Activated CD4-positive, alpha-beta T cell treated with anti-CD3 and anti-CD28 coated beads for 4 hours (primary cell): ENCODE measurements around the gene GSC2.

Source experiments
- DNase-seq, 2 donors: peaks; one replicate each; pipeline ENCODE4 v3.0.0-alpha.2; 2020

GSC2 gene

DNA sequence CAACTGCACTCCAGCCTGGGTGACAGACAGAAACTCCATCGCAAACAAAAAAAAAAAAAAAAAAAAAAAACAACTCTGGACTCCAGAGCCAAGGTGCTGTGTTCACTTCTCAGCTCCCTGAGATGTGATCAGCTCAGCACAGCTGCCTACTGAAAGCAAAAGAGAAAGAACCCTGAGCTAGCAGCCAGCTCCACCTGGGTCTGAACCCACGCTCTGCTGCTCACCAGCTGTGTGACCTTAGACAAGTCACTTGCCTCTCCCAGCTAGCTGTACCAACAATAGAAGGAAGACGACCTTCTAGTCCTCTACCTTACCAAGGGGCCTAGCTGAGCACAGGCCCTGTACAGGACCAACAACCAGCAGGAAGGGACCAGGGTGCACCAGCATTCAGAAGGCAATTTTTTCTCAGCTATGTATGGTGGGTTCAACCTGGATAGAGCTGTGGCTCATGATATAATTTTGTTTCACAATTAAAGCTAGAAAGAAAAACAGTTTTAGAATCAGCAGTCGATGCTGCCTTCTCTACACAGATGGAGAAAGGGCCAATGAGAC lies 31.7 kb downstream of the GSC2 start:
- DNase-seq, result no peak

DNA sequence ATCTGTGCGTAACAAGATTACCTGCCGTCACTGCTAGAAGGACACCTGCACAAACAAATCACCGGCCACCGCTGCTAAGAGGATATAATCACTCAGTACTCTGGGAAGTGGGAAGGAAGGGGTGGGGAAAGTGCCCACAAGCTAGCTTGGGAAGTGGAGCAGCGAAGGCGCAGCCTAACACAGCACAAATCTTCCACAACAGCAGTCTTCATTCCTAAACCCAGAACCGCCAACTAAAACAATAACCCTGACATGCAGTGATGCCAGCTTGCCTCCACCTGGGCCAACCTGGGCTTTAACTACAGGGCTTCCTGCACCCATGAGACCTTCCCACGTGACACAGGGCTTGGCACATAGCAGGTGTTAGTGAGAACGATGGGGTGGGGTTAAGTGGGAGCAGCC lies 33.0 kb downstream of the GSC2 start:
- no peak for DNase-seq

DNA sequence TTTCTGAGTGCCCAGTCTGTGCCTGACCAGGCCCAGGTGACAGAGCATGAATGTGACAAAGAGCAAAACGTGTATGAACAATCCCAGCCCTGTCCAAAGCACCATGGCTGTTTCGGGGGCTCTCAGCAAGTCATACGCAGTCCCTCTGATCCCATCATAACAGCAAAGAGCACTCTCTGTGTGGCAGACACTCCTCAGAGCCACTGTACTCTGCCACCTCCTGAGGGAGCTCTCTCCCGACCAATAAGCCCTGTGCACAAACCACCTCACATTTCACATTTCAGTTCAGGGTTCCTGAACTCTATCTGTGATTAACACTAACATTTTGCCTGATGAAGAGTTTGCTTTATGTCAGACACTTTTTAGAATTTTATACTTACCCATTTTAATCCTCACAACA lies 34.5 kb downstream of the GSC2 start:
- no peak for DNase-seq

DNA sequence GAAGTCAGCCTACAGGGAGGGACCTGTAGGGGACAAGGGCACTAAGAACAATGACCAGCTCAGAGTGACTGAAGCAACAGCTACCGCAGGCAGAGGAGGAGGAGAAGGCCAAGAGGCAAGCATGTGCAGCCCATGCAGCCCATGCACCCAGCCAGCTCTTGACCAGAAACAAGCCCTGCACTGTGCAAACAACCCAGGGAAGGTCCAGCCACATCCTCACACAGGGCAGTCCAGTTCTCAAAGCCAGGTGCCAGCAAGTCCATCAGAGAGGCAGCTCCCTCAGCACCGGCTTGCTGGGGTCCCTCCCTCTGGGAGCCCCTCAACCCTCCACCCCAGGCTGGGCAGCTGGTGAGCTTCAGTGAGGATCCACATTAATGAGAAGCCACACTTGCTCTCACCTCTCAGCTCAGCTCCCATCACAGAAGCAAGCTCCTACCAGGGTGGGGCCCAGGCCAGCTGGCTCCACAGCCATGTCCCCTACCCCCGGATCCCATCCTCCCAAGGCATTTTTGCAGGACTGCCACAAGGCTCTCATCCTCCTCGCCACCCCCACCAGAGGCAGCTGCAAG lies 35.0 kb downstream of the GSC2 start:
- DNase-seq, result no peak

DNA sequence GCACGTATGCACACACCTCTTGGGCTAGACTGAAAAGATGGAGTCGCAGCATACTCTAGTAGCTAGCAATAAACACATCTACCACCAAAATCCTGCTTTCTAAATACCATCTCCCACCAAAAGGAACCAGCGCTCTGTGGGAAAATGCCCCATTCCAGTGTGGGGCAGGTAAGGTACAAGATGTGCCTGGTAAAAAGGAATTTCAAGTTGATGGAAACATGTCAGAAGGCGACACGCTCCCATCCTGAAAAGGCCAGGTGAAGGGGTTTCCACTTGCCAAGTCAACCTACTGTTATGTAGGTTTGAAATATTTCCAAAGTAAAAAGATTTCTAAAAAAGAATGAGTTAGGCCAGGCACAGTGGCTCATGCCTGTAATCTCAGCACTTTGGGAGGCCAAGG lies 36.7 kb downstream of the GSC2 start:
- no peak for DNase-seq

DNA sequence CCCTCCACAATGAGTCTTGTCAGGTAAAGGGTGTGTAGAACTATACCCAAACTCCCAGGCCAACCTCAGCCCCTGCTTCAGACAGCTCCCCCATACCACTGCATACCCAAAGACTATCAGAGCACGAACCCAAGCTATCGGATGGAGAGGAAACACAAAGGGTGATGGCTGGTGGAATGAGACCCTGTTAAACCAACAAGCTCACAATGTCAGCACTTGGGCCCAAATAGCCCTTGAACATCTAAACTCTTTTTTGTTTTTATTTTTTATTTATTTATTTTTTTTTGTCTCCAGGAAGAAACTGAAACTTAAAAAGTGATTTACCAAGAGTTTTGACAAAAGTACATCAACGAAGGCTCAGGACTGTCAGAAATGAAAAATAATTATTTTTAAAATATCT lies 38.5 kb downstream of the GSC2 start:
- DNase-seq, result no peak

DNA sequence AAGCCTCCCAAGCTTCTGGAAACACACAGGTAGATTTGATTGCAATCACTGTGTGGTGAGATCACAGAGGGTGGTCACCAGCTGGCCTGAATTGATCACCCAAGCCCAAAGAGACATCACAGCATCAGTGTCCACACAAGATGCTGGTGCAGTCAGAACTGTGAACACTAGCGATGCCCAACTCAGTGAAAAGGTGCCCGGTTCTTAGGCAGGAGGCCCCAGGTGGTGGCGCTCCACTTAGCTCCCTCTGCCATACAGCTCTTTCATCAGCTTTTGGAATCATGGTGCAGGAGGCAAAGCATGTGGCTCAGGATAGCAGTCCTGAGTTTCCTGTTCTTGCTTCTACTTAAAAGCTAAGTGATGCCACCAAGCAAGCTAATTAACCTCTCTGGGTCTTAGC lies 39.0 kb downstream of the GSC2 start:
- no peak for DNase-seq

DNA sequence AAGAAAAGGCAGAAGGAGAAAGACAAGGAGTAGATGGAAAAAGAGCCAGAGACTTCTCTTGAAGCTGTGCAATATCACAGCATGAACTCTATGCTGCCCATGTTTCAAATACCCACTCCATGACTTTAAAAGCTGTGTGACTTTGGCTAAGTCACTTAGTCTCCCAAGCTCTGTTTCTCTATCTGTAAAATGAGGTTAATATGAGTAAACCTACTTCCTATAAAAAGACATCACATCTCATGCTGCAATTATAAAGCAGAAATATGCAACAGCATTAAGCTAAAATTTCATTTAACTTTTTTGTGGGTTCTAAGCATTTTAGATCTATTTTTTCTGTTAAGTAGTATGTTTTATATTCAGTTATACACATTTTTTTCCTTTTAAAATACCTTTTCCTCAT lies 39.4 kb downstream of the GSC2 start:
- no peak for DNase-seq

DNA sequence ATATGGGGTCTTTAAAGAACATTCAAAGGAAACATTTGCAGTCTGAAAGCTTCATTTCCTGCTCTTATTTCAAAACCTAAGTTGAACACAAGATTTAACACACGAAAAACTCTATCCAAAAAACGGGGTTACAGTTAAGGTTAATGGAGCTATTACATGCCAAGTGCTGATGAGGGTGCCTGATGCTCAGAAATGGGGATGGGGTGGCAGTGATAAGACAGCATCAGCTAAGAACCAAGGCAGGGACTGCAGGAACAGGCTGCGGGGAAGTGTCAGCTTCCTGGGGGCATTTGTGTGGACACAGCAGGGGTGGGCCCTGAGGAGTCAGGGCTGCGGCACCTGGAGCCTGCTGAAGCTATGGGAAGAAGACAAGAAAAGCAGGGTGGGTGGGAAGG lies 40.0 kb downstream of the GSC2 start:
- no peak for DNase-seq

DNA sequence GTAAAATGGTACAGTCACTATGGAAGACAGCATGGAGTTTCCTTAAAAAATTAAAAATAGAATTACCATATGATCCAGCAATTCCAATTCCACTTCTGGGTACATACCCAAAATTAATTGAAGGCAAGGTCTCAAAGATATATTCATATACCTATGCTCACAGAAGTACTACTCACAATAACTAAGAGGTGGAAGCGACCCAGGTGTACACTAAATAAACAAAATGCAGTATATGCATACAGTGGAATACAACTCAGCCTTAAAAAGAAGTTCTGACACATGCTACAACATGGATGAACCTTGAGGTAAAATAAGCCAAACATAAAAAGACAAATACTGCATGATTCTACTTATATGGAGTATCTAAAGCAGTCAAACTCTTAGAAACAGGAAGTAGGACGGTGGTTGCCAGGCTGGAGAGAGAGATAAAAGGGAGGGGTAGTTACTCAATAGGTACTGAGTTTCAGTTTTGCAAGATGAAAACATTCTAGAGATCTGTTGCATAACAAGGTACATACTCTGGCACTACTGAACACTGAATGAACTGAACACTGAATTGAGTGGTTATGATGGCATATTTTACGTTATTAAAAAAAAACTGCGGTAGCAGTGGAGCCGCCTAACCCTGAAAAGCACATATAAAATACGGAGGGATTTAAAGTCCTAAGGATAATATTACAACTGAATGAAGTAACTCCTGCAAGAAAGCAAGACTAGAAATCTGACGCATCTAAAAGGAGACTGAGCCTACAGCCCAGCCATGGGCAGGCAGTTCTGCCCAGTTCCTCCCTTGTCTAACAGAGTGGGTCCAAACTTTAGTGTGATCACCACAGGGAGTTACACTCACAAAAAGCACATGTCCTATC lies 40.7 kb downstream of the GSC2 start:
- peak; percentile 35 to 49 for DNase-seq

DNA sequence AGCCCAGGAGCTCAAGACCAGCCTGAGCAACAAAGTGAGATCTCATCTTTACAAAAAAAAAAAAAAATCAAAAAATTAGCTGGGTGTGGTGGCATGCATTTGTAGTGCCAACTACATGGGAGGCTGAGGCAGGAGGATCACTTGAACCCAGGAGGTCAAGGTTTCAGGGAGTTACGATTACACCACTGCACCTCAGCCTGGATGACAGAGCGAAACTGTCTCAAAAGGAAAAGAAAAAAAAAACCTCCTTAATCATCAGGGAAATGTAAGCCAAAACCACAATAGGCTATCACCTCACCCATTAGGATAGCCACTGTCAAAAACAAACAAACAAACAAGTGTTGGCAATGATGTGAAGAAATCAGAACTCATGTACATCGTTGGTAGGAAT lies 41.3 kb downstream of the GSC2 start:
- no peak for DNase-seq

DNA sequence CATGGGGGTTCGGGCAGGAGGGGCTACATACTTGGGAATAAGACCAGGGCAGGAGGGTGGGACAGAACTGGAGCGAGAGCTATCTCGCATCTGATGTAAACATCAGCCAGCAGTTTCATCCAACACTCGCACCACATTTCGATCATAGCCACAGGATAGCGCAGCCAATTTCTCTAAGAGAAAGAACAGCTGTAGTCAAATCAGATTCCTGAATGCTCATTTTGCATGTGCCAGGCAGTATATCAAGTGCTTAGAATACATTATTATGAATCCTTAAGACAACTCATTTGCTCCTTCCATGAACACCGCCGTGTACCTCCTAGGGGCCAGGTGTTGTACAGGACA lies 42.4 kb downstream of the GSC2 start:
- DNase-seq, result no peak

DNA sequence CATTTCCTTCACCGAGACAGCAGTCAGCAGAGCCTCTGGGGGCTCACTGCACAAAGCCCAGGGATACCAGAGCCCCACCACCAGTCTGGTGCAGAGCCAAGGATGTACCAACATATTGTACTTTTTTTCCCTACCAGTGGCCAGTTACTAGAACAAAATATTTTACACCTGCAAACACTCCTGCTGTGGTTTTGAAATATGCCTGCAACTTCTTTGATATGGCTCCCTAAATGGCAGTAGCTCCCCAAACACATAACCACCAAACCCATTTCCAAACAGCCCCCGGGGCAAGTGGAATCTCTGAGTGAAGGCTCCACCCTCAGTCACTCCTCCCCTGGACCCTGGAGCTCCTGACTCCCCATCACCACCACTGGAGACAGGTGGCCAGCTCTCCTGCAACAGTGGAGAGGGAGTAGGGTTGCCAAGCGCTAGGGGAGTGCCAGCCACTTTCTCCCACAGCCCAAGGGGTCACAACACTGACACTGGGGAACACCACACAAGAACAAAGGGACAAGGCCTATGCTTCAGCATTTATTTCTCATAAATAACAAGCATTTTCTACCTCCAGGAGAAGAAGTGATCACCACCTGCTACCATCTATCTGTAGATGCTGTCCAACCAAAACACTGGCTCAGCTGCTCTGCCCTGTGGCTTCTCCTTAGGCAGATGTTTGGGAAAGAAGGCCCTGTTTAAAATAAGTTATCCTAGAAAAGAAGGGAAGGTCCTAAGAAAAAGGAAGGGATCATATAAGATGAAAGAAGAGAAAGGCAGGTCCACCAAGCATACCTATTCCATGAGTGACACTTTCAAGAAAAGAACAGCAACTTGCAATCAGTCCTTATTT lies 43.0 kb downstream of the GSC2 start:
- DNase-seq, result no peak

DNA sequence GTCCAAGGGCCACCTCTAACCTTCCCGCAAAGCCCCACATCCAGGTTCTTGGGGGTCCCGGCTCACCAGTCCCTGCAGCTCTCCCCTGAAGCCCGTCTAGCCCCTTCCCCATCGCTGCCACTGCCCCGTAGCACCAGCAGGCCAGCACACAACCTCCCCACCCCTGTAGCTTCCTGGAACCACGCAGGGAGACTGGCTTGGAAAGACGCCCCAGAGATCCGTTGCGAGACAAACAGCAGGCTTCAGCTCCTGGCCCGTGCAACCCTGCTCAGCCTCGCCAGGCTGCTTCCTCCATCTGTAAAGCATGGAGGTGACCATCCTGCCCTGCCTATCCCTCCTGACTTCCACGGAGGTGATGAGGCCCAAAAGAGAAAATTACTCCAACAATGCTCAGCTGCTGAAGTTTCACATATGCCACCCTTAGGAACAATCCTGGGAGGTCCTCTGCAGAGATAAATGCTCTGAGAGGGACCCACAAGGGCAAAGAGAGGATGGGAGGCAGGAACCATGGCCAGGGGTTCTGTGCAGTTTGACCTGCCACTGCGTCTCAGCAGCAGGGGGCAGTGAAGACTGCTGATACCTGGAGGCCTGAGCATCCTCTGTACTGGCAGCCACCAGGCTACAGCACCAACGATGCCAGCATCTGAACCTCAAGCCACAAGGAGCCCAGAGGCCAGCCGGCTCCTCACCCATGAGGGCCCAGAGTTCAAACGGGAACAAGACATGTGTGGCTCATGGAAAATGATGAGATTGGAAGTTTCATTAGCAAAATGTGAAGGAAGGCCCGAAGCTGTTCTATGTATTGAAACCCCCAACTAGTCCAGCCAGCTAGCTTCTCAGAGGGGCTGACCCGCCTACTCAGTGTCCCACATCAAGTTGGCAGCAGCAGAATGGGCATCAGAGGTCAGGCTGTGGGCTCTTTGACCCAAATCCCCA lies 44.0 kb downstream of the GSC2 start:
- peak; percentile 41 to 49 for DNase-seq

DNA sequence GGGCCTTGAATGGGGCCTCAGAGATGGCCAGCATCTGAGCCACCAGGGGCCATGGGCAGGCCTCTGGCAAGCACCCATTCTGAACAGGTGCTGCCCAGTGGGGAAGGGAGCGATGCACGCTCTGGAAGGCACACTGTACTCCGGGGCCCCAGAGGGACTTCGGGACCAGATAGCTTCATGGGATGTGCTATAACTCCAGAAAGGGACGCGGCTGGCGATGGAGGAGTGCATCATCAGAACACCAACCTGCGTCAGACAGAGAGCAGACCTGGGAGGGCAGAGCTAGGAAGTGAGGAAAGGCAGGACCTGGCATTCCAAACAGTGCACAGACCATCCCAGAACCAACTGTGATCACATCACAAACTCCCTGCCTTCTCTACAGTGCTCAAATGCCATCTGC lies 44.6 kb downstream of the GSC2 start:
- DNase-seq, result no peak

DNA sequence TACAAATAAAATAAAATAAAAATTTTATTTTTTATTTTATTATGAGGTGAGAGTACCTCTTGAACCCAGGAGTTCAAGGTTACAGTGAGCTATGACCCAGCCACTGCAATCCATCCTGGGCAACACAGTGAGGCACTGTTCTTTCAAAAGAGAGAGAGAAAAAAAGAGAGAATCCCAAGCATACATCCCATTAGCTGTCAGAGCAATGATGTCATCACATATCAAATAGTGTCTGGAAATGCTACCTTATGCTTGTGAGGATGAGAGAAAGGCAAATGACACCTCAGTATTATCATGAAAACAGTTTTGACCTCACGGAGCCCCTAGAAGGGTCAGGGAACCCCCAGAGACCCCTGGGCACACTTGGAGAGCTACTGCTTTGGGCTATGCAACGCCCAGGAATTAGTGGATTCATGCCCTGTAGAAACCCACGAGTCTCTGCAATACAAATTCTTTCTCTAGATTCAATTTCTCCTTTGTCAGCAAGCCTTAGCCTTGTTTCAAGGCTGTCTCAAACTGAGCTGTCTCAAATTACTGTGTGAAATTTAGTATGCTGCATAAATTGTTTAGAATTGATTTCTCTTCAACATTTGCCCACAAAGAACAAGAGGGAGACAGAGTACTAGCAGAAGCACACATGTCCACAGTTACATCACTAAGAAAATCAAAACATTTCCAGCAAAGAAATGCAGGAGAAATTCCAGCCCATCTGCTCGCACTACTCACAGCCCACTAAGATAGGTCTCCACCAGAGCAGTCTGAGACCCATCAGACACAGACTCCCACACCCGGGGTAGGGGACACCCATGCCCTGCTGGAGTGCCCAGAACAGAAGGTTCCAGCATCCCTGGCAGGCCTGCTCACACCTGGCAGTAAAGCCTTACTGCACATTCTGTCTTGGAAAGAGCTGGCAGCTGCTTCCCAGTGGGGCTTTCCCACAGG lies 45.9 kb downstream of the GSC2 start:
- no peak for DNase-seq

DNA sequence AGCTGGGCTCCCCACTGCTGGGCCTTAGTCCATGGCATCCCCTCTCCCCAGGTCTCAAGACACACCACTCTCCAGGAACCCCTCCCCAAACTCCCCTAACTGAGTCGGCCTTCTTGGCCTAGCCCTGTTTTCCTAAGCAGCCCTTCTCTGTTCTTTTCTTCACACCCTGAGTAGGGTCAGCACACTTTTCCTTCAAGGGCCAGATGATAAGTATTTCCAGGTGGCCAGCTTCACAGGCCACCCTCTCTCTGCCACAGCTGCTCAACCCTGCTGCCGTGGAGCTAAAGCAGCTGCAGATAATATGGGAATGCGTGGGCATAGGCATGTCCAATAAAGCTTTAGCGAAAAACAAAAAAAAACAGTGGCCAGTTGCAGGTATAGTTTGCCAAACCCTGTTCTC lies 51.9 kb downstream of the GSC2 start:
- no peak for DNase-seq

DNA sequence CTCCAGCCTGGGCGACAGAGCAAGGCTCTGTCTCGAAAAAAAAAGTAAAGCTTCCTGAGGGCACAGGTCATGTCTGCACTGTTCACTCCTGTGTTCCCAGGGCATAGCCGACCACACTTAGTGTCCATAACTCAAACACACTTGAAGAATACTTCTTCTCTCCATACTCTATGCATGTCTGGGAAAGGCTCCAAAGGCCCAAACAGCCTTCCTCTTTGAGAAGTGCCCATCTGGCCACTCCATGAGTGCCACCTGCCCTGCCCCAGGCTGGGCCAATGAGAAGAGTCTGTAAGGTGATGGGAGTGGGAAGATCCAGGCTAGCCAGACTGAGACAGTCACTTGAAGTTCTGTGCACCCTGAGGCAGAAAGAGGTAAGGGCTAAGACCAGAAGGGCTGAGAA lies 52.6 kb downstream of the GSC2 start:
- DNase-seq, result no peak
